A549 (cell line): Measurements from ENCODE around the gene CHPF2. TPM values are rescaled to one million over a fixed set of nuclear protein-coding genes. Genes with fewer than 3 reads are reported as not detected.

Experiments
- ATAC-seq, 2 experiments: fragments of 200-7000 bp in 1 of 2; fragments of >200 bp in 1 of 2; cut with Nextera tagmentation in 1 of 2; cut with Tn5 transposase in 1 of 2; 3 replicates each; pipeline versions ENCODE4 v1.8.0 to v1.9.1; 2018 to 2020; ENCODE audit warnings: mild to moderate bottlenecking in 1 of 2, moderate library complexity in 1 of 2
- CTCF ChIA-PET: fragments of 300-600 bp; sonication (Branson Sonifier 250); formaldehyde crosslinking; extraction: SDS; loops from one replicate; lab custom pipeline; 2021; ENCODE audit warnings: antibody characterized with exemption, inconsistent platforms; lab: Yijun Ruan, JAX
- POLR2A ChIA-PET: fragments of 350-600 bp; formaldehyde crosslinking; extraction: SDS; loops from one replicate; lab custom pipeline; 2021; ENCODE audit warnings: antibody characterized with exemption, inconsistent platforms; lab: Yijun Ruan, JAX
- DNase-seq, 2 experiments: peaks; one replicate each; pipeline versions ENCODE4 v3.0.0 to v3.0.0-alpha.2; 2011 to 2016; ENCODE audit warnings: low read depth in 1 of 2, low spot score in 1 of 2
- FAIRE-seq: peaks from 2 replicates; lab custom pipeline; 2011; peaks lifted over from hg19 to GRCh38; lab: Jason Lieb, UNC
- H3K27ac ChIP-seq, 2 experiments: fragments of >200 bp; sonication (Bioruptor Twin); formaldehyde crosslinking; 3 replicates each; pipeline ENCODE4 v1.5.1; 2016 to 2017
- H3K4me1 ChIP-seq: fragments of >200 bp; sonication (Bioruptor Twin); formaldehyde crosslinking; 3 replicates; pipeline ENCODE4 v1.6.1; 2016
- H3K4me2 ChIP-seq: fragments of >200 bp; sonication (Bioruptor Twin); formaldehyde crosslinking; 3 replicates; pipeline ENCODE4 v1.6.1; 2016
- H3K4me3 ChIP-seq: fragments of >200 bp; sonication (Bioruptor Twin); formaldehyde crosslinking; 3 replicates; pipeline ENCODE4 v1.5.1; 2016
- H3K9me3 ChIP-seq: fragments of >200 bp; sonication (Bioruptor Twin); formaldehyde crosslinking; 3 replicates; pipeline ENCODE4 v1.6.1; 2016
- CBX2 ChIP-seq: fragments of 200-600 bp; sonication (generic); IDR thresholded peaks from 2 replicates; pipeline ENCODE4 v1.6.1; 2016; ENCODE audit warnings: low read depth, mild to moderate bottlenecking, borderline replicate concordance
- CHD4 ChIP-seq: fragments of 200-600 bp; sonication (generic); IDR thresholded peaks from 2 replicates; pipeline ENCODE4 v1.6.1; 2016; ENCODE audit warnings: antibody characterized with exemption, mild to moderate bottlenecking, borderline replicate concordance
- EHF ChIP-seq: fragments of 250-450 bp; sonication (Bioruptor Pico); IDR thresholded peaks from 2 replicates; pipeline ENCODE4 v1.5.0; 2020; ENCODE audit warnings: mild to moderate bottlenecking
- ELK1 ChIP-seq: fragments of 150-350 bp; IDR thresholded peaks from 2 replicates; pipeline ENCODE4 v1.6.1; 2014; ENCODE audit warnings: low read depth, mild to moderate bottlenecking, low read length
- EP300 ChIP-seq, 2 experiments: fragments of >200 bp; sonication (Bioruptor Twin); formaldehyde crosslinking; IDR thresholded peaks; 2 replicates in 1 of 2; 3 replicates in 1 of 2; pipeline ENCODE4 v1.6.1; 2016 to 2017
- FOXS1 ChIP-seq: fragments of 250-450 bp; sonication (Bioruptor Pico); IDR thresholded peaks from 2 replicates; pipeline ENCODE4 v1.5.0; 2020; ENCODE audit warnings: mild to moderate bottlenecking, moderate library complexity
- HOXA7 ChIP-seq: fragments of 250-450 bp; sonication (Bioruptor Pico); IDR thresholded peaks from 2 replicates; pipeline ENCODE4 v1.5.0; 2020; ENCODE audit warnings: mild to moderate bottlenecking, moderate library complexity
- HOXB13 ChIP-seq: fragments of 250-450 bp; sonication (Bioruptor Pico); IDR thresholded peaks from 2 replicates; pipeline ENCODE4 v1.5.0; 2020; ENCODE audit warnings: low read depth, mild to moderate bottlenecking, moderate library complexity
- JUN ChIP-seq, 2 experiments: fragments of >200 bp; sonication (Bioruptor Twin); formaldehyde crosslinking; IDR thresholded peaks; 2 replicates in 1 of 2; 3 replicates in 1 of 2; pipeline ENCODE4 v1.6.1; 2016 to 2017
- KDM1A ChIP-seq: fragments of 200-600 bp; sonication (generic); IDR thresholded peaks from 2 replicates; pipeline ENCODE4 v1.6.1; 2016; ENCODE audit warnings: low read depth, mild to moderate bottlenecking
- MYC ChIP-seq: IDR thresholded peaks from 2 replicates; pipeline ENCODE4 v1.6.1; 2012; ENCODE audit warnings: mild to moderate bottlenecking, inconsistent platforms, low read length, improper control_type of control experiment, borderline replicate concordance
- NR3C1 ChIP-seq: fragments of >200 bp; sonication (Bioruptor Twin); formaldehyde crosslinking; IDR thresholded peaks from 3 replicates; pipeline ENCODE4 v1.6.1; 2017
- POLR2AphosphoS2 ChIP-seq: conservative IDR thresholded peaks from 2 replicates; pipeline ENCODE4 v1.6.1; 2012; ENCODE audit warnings: low read length, improper control_type of control experiment, inconsistent platforms
- RAD21 ChIP-seq, 2 experiments: fragments of >200 bp in 1 of 2; sonication (Bioruptor Twin) in 1 of 2; formaldehyde crosslinking in 1 of 2; IDR thresholded peaks in 1 of 2; conservative IDR thresholded peaks in 1 of 2; 2 replicates in 1 of 2; 3 replicates in 1 of 2; pipeline ENCODE4 v1.6.1; 2012 to 2018; ENCODE audit warnings: inconsistent platforms in 1 of 2
- RARB ChIP-seq: fragments of 250-450 bp; sonication (Bioruptor Pico); IDR thresholded peaks from 2 replicates; pipeline ENCODE4 v1.8.0; 2021; ENCODE audit warnings: mild to moderate bottlenecking, moderate library complexity
- RCOR1 ChIP-seq: fragments of 150-350 bp; IDR thresholded peaks from 2 replicates; pipeline ENCODE4 v1.6.1; 2014; ENCODE audit warnings: antibody characterized with exemption, low read length, low read depth
- REST ChIP-seq: fragments of 200-600 bp; sonication (generic); IDR thresholded peaks from 2 replicates; pipeline ENCODE4 v1.6.1; 2016; ENCODE audit warnings: antibody characterized with exemption, mild to moderate bottlenecking, moderate library complexity
- SMC3 ChIP-seq: fragments of >200 bp; sonication (Bioruptor Twin); formaldehyde crosslinking; IDR thresholded peaks from 3 replicates; pipeline ENCODE4 v1.6.1; 2018; ENCODE audit warnings: inconsistent platforms
- SREBF2 ChIP-seq: fragments of 450-650 bp; IDR thresholded peaks from 2 replicates; pipeline ENCODE4 v1.6.1; 2014; ENCODE audit warnings: mild to moderate bottlenecking, moderate library complexity
- TFCP2L1 ChIP-seq: fragments of 250-450 bp; sonication (Bioruptor Pico); IDR thresholded peaks from 2 replicates; pipeline ENCODE4 v1.5.0; 2021; ENCODE audit warnings: mild to moderate bottlenecking
- ZC3H11A ChIP-seq: fragments of 450-650 bp; IDR thresholded peaks from 2 replicates; pipeline ENCODE4 v1.6.1; 2014; ENCODE audit warnings: antibody characterized with exemption, mild to moderate bottlenecking
- ZFP36 ChIP-seq: fragments of 450-650 bp; IDR thresholded peaks from 2 replicates; pipeline ENCODE4 v1.6.1; 2014; ENCODE audit warnings: borderline replicate concordance; ENCODE audit not compliant: partially characterized antibody
- ZNF302 ChIP-seq: fragments of 250-450 bp; sonication (Bioruptor Pico); IDR thresholded peaks from 2 replicates; pipeline ENCODE4 v1.9.0; 2021; ENCODE audit warnings: inconsistent platforms, mild to moderate bottlenecking, moderate library complexity
- WGBS: methylation state at CpG from one replicate; pipeline ENCODE4 v1.1.6; 2017; ENCODE audit errors: missing lambda C conversion rate; 5-methylcytosine and 5-hydroxymethylcytosine counted together
- polyA plus RNA-seq, 4 experiments: library from polyadenylated mRNA; depleted of rRNA in 3 of 4; stranded (reverse); fragments of >200 nt; fragmentation: RNase III in 1 of 4; extraction: RNeasy Plus Mini Kit Qiagen cat#74134 plus additional on column Dnase treatment in 1 of 4; gene quantifications; 2 replicates in 3 of 4; 3 replicates in 1 of 4; pipeline ENCODE4 v1.2.3, GENCODE V29; 2011 to 2017
- TF ChIP-seq, protein P1 (sequence below): IDR thresholded peaks from 2 replicates; pipeline ENCODE4 v1.6.1; 2012
- TF ChIP-seq, protein P2 (sequence below): IDR thresholded peaks from 2 replicates; pipeline ENCODE4 v1.6.1; 2012
- TF ChIP-seq, protein P3 (sequence below): fragments of >200 bp; sonication (Bioruptor Twin); formaldehyde crosslinking; IDR thresholded peaks from 3 replicates; pipeline ENCODE4 v1.6.1; 2016

Gene CHPF2
- polyA plus RNA-seq, 2 of the 4 experiments (the other 2 are of a cell fraction), result 14.9 to 29.6 TPM

- no peak for TF ChIP-seq CHD4
- TF ChIP-seq HOXB13 (CRISPR knock-in tag), result no peak
- TF ChIP-seq EHF (CRISPR knock-in tag), result no peak
- no peak for TF ChIP-seq FOXS1 (CRISPR knock-in tag)
- TF ChIP-seq, protein P1, sequence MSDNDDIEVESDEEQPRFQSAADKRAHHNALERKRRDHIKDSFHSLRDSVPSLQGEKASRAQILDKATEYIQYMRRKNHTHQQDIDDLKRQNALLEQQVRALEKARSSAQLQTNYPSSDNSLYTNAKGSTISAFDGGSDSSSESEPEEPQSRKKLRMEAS, result no peak
- TF ChIP-seq CBX2, result no peak
- ATAC-seq (no peak), DNase-seq (no peak), FAIRE-seq (no peak)
- ChIA-PET POLR2A (interaction anchor here (1.5 kb wide), 1 partner anchor 10 kb away, joined by 3 read pairs; no protein-coding TSS in a partner anchor), CTCF (interaction anchor here (0.5 to 3.5 kb wide), 3 partner anchors 16 to 1388 kb away, joined by 3 to 20 read pairs (median 5); no protein-coding TSS in a partner anchor)
- Histone ChIP-seq H3K4me2 (peak overlapping the region; percentile 88), H3K9me3 (no peaks in the 10 kb centered on the region), H3K27ac (peak overlapping the region; percentile 85 to 88), H3K4me1 (peaks cover 26% of the 10 kb centered on the region), H3K4me3 (peak overlapping the region; percentile 93)
- 71% methylated on average over 10 of the region's 10 CpGs for WGBS
Observed at GRCh38 chr7:151228024-151228866, 4.0 kb upstream of the CHPF2 start.

DNA sequence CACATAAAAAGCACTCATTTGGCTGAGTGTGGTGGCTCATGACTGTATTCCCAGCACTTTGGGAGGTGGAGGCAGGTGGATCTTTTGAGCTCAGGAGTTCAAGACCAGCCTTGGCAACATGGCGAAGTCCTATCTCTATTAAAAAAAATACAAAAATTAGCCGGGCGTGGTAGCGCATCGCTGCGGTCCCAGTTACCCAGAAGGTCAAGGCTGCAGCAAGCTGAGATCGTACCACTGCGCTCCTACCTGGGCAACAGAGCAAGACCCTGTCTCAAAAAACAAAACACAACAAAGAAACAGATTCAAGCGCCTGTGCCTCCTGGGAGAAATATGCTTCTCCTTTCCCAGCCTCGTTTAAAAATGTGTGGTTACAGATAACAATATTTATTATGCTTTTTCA, 3.0 kb upstream of the CHPF2 start:
- Histone ChIP-seq H3K4me2 (no peak overlapping the region), H3K9me3 (no peaks in the 10 kb centered on the region), H3K27ac (no peak overlapping the region), H3K4me3 (no peak overlapping the region), H3K4me1 (peaks cover 36% of the 10 kb centered on the region)
- no peak for DNase-seq
- no peak for FAIRE-seq
- CTCF ChIA-PET, result interaction anchor here (0.7 to 3.5 kb wide), 2 partner anchors 15 to 140 kb away, joined by 3 to 20 read pairs; no protein-coding TSS in a partner anchor
- ATAC-seq, result no peak
- POLR2A ChIA-PET, result no interaction called here
- TF ChIP-seq, protein P2, sequence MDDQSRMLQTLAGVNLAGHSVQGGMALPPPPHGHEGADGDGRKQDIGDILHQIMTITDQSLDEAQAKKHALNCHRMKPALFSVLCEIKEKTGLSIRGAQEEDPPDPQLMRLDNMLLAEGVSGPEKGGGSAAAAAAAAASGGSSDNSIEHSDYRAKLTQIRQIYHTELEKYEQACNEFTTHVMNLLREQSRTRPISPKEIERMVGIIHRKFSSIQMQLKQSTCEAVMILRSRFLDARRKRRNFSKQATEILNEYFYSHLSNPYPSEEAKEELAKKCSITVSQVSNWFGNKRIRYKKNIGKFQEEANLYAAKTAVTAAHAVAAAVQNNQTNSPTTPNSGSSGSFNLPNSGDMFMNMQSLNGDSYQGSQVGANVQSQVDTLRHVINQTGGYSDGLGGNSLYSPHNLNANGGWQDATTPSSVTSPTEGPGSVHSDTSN, result no peak
- TF ChIP-seq RCOR1, result no peak
- no peak for TF ChIP-seq ZFP36
- TF ChIP-seq POLR2AphosphoS2, result no peak
- TF ChIP-seq ZC3H11A, result no peak
- TF ChIP-seq NR3C1, result no peak
- 83% methylated on average over 10 of the region's 10 CpGs for WGBS

GRCh38 chr7:151231080-151231479, 1.2 kb upstream of the CHPF2 start:
- H3K4me2 ChIP-seq, result peak overlapping the region; percentile 91
- DNase-seq (no peak), ATAC-seq (no peak), FAIRE-seq (no peak)
- WGBS, result 73% methylated on average over 1 of the region's 1 CpG
- H3K4me3 ChIP-seq, result no peak overlapping the region
- ChIA-PET CTCF (interaction anchor here (1.2 kb wide), 1 partner anchor 13 kb away, joined by 3 read pairs; no protein-coding TSS in a partner anchor), POLR2A (no interaction called here)
- H3K4me1 ChIP-seq, result peaks cover 27% of the 10 kb centered on the region
- H3K27ac ChIP-seq, result no peak overlapping the region
- H3K9me3 ChIP-seq, result no peaks in the 10 kb centered on the region
- TF ChIP-seq SREBF2 (no peak), RARB (CRISPR knock-in tag) (no peak), ZC3H11A (no peak), MYC (no peak), HOXA7 (CRISPR knock-in tag) (no peak), EP300 (IDR thresholded peaks at IDR 0.05) (no peak), RCOR1 (no peak), KDM1A (no peak), ZNF302 (CRISPR knock-in tag) (no peak), TFCP2L1 (no peak), REST (no peak), JUN (IDR thresholded peaks at IDR 0.05) (no peak), SMC3 (no peak), ELK1 (no peak), RAD21 (conservative IDR thresholded peaks at IDR 0.05 in 1 of 2, IDR thresholded peaks at IDR 0.05 in 1 of 2) (no peak)
- TF ChIP-seq, protein P3, sequence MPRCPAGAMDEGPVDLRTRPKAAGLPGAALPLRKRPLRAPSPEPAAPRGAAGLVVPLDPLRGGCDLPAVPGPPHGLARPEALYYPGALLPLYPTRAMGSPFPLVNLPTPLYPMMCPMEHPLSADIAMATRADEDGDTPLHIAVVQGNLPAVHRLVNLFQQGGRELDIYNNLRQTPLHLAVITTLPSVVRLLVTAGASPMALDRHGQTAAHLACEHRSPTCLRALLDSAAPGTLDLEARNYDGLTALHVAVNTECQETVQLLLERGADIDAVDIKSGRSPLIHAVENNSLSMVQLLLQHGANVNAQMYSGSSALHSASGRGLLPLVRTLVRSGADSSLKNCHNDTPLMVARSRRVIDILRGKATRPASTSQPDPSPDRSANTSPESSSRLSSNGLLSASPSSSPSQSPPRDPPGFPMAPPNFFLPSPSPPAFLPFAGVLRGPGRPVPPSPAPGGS, result no peak
